ENCODE measurements around the gene SOAT2.
"Not testable (repeated sequence)": the region's sequence is repeated elsewhere in the genome, so short reads cannot be mapped to it uniquely, and the experiment has no call there.

The SOAT2 gene

GRCh38 chr12:53090554-53090953 is 12.7 kb upstream of the SOAT2 start:
- no peak overlapping the region for H3K4me3 ChIP-seq (ENCODE audit: low read depth, low read length)
- DNase-seq (ENCODE audit: low read depth), result no peak
- TF ChIP-seq CTCF (IDR thresholded peaks at IDR 0.05; ENCODE audit: low read depth, low read length, missing control alignments), result no peak

GRCh38 chr12:53091756-53092155 is 11.5 kb upstream of the SOAT2 start:
- no peak overlapping the region for H3K4me3 ChIP-seq (ENCODE audit: low read depth, low read length)
- DNase-seq (ENCODE audit: low read depth), result no peak
- no peak for TF ChIP-seq CTCF (IDR thresholded peaks at IDR 0.05; ENCODE audit: low read depth, low read length, missing control alignments)

- H3K4me3 ChIP-seq (ENCODE audit: low read depth, low read length), result no peak overlapping the region
- TF ChIP-seq CTCF (IDR thresholded peaks at IDR 0.05; ENCODE audit: low read depth, low read length, missing control alignments), result no peak
- DNase-seq (ENCODE audit: low read depth), result no peak
Measured at GRCh38 chr12:53093777-53094393, 9.4 kb upstream of the SOAT2 start.

GRCh38 chr12:53094394-53094787 is 8.9 kb upstream of the SOAT2 start:
- no peak for DNase-seq (ENCODE audit: low read depth)
- TF ChIP-seq CTCF (IDR thresholded peaks at IDR 0.05; ENCODE audit: low read depth, low read length, missing control alignments), result no peak

GRCh38 chr12:53094796-53095595 is 8.3 kb upstream of the SOAT2 start:
- not testable (repeated sequence) for H3K4me3 ChIP-seq (ENCODE audit: low read depth, low read length); DNase-seq (ENCODE audit: low read depth)

More at GRCh38 chr12:53094394-53094787, 8.9 kb upstream of the SOAT2 start:
- no peak overlapping the region for H3K4me3 ChIP-seq (ENCODE audit: low read depth, low read length)

GRCh38 chr12:53095596-53095895 is 7.7 kb upstream of the SOAT2 start:
- not testable (repeated sequence) for H3K4me3 ChIP-seq (ENCODE audit: low read depth, low read length); DNase-seq (ENCODE audit: low read depth)

GRCh38 chr12:53096089-53096741 is 7.1 kb upstream of the SOAT2 start:
- no peak for DNase-seq (ENCODE audit: low read depth)
- H3K4me3 ChIP-seq (ENCODE audit: low read depth, low read length), result no peak overlapping the region
- no peak for TF ChIP-seq CTCF (IDR thresholded peaks at IDR 0.05; ENCODE audit: low read depth, low read length, missing control alignments)

- no peak overlapping the region for H3K4me3 ChIP-seq (ENCODE audit: low read depth, low read length)
- TF ChIP-seq CTCF (IDR thresholded peaks at IDR 0.05; ENCODE audit: low read depth, low read length, missing control alignments), result no peak
- no peak for DNase-seq (ENCODE audit: low read depth)
Measured at GRCh38 chr12:53096759-53097158, 6.5 kb upstream of the SOAT2 start.

Measured in GM12864 (cell line).